GM18502 (cell line): ENCODE measurements around the gene PARD3B.

Experiments
- ATAC-seq: cut with Tn5 transposase; IDR thresholded peaks from one replicate; pipeline ENCODE4 v1.9.1; 2021; ENCODE audit warnings: mild to moderate bottlenecking; ENCODE audit not compliant: unreplicated experiment, poor library complexity

PARD3B gene

DNA sequence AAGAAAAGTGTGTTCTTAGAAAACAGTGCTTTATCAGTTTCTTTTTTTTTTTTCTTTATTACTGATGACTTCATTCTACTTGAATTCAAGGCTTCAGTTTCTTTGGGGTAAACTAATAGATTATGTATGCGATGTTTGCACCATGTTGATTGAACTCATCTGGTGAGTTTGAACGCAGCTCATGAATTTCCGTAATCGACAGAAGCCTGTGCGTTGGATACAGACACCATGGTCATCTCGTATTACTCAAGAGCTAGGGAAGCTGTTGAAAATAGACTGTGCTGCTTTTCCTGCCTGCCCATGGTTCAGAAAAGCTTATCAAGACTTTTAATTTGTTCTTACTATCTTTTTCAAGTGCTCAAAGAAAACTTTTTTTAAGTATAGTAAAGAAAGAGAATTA is 951.5 kb downstream of the PARD3B start:
- no peak for ATAC-seq

DNA sequence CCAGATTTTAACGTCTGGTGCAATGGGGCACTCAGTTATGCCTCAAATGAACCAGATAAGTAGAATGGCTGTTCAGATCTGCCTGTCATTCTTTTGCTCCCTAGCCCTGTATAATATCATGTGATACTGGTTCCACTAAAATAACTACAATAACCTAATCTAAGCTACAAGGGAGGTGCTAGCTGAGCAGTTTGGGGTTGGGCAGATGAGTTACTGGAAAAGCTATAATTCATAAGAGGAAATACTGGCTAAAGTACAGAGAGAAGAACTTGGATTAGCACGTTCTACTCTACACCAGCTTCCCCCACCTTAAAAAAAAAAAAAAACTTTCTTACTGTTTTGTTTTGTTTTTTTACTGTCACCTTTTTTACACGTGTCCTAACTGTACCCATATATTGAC is 953.7 kb downstream of the PARD3B start:
- no peak for ATAC-seq

DNA sequence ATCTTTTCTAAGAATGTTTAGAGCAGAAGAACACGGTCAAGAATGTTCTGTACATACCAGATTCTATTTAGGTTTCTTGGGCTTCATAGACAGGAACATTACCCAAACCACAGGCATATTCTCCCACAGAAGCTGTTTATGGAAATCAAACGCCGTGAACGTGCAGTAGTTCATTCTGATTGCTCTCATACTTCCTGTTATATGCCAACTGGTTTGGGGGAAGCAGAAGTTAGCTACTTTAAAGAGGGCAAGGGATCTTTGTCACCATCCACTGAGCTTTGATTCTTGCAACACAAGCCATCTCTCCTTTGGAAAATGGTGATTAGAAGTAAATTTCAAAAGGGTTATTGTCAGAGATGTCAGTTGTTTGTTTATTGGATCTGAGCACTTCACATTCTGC is 954.8 kb downstream of the PARD3B start:
- no peak for ATAC-seq

DNA sequence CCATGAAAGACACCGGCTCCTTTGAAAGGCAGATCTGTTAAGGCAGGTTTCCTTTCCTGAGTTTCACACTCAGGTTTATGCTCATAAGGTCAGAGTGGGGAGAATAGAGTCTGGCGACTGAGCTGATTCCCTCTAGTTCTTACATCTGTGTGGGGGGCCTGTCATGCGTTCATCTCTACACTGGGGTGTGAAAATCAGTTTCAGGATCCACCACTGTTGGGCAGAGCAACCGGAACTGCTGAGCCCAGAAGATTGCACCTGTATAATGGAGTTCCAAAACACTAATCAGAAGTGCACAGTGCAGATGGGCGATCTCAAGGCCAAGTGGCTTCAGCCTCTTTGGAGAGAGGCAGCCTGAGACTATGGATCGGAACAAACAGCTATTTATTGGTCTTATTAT is 955.7 kb downstream of the PARD3B start:
- ATAC-seq: no peak

DNA sequence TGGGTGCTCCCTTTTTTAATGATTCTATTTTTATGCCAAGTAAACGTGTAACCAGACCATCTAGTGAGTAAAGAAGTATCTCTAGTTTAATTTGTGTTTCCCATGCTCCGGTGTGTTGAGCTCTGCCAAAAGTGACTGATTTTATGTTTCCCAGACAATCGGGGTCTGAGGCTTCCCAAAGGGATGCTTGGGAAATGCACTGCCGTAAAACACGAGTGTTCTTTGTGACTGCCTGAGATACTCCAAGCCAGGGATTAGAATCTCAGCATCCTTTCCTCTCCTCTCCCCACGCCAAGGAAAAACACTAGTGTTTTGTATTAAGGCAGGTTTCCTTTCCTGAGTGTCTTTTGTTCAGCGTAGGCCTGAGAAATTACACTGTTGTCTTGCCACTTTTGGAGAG is 956.6 kb downstream of the PARD3B start:
- ATAC-seq: no peak

DNA sequence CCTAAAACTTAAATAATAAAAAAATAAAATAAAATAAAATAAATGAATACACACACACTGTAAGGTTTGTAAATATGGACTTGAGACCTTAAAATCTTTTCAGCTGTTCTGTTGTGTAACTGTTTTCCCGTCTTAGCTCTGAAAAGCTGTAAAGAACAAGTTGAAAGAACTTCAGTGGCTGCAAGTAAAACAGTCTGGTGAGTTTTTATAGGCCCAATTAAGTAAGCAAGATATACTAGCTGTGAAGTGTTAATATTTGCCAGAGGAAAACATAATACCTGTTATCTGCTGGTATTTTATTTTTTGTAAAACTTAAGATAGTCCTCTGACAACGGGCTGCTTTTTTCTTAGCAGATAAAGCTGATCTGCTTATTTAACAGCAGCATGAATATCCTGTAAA is 960.1 kb downstream of the PARD3B start:
- ATAC-seq: no peak

DNA sequence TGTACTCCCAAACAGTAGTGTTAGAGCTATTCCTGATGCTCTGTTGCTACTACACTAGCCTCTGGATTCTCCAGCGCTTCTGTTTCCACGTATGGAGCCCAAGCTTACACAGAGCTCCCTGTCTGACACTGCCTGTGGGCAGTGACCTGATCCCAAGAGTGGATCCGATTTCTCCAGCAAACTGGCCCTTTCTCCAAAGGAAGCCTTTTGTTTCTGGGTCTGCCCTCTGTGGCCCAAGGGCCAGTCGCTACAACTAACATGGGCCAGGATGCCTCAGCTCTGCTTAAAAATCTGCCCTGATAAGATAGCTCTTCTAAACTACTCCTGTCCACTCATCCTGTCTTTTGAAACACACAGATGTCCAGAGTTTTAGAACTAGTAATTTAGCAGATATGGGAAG is 964.4 kb downstream of the PARD3B start:
- no peak for ATAC-seq

DNA sequence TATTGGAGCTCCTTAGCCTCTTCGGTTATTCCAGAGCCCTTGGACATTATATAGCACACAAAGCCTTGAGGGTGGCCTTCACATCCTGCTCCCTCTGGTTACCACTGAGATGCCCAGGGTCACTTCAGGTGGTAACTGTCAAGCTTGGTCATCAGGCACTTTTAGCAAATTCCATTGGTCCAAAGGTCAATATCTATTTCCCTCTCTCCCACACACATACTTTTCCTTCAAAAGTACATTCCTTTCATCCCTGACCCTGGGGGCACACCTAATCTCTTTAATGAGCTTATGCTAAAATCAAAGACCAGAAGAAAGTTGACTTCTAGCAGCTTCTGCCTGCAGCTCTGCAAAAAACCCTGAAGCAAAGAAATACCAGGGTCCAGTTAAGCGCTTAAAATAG is 965.1 kb downstream of the PARD3B start:
- no peak for ATAC-seq

DNA sequence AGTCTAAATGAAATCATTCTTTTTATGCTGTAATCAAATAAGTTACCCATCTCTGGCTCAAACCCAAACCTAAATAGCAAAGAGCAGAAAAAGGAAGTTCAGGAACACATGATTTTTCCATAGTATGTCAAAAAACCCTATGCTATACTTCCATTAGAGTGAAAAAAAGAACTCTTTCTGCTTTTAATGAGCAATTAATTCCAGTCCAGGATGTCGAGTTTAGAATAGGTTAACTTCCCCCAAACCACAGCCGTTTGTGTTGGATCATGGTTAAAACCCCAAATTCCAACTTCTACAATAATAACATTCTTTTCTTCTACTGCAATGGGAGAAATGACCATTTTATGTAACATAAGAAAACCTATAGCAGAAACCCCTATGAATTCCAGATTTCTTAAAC is 965.9 kb downstream of the PARD3B start:
- no peak for ATAC-seq

DNA sequence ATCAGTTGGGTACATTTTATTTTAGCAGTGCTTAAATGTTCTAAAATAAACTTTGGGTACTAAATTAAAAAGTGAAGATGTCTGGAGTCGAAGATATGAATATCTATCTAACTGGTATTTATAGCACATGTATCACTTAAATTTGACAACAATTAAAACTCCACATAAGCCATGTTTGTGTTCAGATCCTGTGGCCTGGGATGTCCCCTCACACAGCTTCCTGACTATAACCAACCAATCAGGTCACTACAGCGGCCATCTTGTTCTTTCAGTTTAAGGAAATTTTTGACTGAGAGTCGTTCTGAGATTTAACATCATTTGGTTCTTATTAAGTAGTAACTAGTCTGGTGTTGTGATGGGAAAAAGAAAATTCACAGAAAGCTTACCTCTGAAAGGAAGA is 966.4 kb downstream of the PARD3B start:
- no peak for ATAC-seq

DNA sequence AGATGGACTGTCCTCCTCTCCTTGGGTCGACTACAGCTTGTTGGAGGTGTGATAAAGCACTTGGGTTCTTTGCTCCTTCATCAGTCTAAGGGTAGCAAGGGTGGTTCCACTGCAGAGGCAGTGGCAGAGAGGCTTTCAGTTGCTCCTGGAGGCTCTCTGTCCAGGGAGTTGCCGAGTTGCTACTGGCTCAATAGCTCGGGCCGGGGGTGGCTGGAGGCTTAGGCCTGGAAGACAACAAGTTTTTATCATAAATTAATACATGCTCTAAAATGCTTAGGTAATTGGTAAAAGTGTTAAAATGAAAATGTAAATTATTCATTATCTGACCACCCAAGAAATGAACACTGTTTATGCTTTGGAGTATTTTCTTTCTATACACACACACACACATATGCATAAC is 975.0 kb downstream of the PARD3B start:
- no peak for ATAC-seq

DNA sequence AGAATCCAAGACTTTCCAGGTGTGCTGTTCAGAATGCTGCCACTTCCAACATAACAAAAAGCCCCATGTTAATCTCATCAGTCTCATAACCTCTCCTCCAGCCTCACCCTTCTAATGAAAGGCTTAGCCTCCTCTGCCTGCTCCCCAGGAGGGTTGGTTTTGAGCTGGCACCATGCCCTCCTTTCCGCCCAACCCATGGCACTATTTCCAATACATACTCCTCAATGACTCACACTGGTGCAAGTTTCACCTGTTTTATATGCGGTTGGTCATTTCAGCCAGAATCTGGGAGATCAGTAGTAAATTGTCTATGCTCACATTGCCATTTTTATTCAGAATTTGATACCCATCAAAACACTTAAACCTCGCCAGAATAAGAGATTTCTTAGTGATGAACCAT is 979.4 kb downstream of the PARD3B start:
- no peak for ATAC-seq

DNA sequence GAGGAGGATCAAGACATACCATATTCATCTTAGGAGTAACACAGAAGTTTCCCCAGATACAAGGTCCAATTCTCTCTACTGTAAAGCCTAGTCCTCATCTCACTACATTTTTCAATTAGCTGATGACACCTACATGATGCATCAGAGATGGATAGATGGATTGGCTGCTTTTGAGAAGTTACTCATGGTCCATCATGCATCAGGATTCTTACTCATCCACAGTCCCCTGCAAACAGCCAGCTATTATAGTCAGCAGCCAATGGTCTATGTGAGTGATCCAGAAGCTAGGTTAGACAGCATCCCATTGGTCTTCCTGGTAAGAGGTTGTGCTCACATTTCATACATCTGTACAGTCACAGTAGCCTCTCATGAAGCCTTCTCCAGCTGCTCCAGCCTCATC is 982.5 kb downstream of the PARD3B start:
- no peak for ATAC-seq

DNA sequence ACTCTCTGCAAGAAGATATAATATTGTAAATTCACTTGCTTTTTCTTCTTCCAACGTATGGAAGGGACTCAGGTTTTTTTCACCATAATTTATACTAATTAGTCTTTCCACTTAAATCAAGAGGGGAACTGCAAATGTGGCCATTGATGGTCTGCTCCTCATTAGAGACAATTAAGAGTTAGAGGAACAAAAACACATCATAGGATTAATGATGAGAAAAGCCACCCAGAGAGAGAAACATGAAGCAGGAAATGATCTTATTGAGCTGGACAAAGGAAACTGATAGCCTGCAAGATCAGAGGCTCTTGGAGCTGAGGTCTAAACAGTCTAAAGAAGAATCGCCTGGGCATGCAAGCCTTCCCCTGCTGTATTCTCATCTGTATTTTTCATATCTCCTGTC is 985.8 kb downstream of the PARD3B start:
- no peak for ATAC-seq

DNA sequence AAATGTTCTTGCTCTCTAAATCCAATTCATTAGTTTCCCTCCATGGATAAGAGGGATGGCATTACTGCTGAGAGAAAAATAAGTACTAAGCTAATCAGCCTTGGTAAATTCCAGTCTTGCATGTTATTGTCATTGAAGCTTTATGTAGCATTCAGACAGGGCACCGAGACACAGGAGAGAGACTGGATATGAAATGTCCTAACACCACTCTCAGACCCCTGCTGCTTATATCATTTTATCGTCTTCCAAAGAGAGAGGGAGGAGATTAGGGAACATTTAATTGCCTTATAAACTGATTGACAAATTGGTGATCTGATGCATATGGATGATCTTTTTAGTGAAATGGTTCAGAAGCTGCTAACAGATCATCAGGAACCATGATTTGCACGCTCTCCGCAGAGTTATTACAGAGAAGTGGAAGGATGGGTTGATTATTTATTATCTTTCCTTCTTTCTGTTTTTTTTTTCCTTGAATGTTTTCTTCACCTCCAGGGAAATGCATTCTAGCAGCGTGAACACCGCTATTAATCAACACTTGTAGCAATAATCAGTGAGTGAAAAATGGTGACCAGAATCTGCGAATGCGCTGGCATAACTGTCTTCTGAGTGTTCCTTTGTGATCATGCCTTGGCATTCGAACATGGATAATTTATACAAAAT is 986.3 kb downstream of the PARD3B start:
- ATAC-seq: no peak

DNA sequence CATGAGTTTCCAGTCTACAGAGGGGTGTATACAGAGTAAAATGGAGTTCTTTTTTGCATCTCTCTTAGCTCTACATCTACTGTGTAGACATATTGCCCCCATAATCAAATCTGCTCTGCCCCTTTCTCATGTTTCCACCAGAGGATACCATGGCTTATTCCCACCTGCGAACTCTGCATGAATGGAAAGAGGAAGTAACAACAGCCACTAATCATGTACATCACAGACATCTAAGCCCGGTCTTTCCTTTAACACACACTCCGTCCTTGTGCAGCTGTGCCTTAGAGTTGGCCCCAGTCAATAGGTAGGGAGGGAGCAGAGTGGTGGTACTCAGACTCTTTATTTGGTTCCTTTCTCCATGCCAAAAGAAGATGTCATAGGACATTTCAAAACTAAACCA is 989.7 kb downstream of the PARD3B start:
- ATAC-seq: no peak

DNA sequence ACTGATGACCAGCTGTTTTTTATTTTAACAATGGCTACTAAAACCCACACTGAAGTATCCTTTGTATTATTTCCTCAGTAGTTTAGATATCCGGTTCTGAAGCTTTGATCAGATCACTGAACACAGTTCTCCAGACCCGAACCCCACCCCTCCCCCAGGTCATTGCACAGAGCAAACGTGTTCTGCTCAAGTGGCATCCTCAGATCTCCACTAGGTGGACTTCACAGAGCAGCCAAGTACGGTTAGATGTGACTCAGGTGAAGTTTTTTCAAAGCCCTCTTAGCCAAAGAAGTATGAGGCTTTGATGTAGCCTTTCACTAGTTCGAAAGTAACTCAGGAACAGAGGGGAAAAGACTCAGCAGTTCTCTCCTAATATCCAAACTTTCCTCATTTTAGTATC is 994.3 kb downstream of the PARD3B start:
- ATAC-seq: no peak

DNA sequence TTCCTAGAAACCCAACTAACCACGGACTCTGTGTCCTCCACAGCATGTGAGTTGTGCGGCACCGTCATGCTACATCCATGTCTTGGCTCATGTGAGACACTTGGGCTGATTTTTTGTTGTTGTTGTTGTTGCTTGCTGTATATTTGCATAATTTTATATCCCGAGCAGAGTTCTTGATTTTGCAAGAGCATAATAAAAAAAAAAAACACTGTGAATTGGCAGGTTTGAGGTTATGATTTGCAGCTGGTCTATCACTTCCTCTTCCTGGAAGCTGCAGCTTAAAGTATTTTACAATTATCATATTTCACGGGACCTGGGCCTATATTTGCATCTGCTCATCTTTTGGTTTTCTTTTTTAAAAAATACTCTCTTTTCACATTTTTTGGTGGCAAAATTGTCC is 994.8 kb downstream of the PARD3B start:
- no peak for ATAC-seq

DNA sequence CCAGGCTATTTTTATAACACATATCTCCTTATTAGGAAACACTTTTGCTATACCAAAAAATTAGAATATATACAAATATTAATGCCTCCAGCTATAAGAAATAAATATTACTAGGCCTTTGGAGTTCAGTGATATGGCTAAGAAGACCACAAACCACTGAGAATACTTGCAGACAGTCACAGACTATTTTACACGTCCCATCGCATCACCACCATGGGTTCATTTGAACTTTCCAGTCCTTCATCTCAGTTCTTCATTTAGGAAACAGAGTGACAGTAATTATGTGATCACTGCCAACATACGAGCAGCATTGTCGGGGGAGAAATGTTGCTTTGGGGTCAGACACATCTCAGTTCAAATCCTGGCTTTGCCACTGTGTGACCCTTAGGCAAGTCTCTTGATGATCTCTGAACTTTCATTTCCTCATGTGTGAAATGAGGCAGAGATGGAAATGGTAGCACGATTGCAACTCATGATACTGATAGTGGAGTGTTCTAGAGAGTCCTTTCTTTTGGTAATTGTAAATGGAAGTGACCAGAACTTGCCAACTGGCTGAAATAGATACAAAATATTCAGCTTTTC is 998.1 kb downstream of the PARD3B start:
- ATAC-seq: peak; percentile 55

DNA sequence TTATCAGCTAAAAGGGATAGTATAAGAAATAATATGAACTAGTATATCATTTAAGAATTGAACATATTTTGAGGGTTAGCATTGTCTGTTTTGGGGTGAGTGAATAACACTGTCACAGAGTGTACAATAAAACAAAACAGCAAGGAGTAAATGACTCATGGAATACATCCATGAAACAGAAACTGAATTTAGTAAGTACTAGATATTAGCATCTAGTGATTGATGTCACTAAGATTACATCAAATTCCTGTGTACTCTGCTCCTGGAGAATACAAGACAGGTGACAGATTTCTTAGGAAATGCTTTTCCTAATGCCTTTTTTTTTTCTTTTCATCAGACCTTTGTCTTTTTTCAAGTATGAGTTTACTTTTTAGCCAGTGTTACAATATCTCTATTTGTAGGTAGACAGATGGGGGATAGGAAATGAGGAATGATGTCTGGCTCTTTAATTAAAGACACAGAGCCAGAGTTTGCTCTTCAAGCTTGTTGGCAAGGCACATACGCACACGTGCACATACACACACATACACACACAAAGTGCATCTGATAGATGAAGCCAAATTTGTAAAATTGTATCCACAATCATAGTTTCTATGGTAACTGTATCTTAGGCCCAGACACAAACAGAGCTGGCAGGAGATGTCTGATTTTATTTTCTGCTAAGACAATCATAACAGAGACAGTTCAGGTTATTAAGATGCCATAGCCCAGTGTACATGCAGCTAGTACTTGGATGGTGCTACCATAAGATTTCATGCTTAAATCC is 998.8 kb downstream of the PARD3B start:
- ATAC-seq: no peak

DNA sequence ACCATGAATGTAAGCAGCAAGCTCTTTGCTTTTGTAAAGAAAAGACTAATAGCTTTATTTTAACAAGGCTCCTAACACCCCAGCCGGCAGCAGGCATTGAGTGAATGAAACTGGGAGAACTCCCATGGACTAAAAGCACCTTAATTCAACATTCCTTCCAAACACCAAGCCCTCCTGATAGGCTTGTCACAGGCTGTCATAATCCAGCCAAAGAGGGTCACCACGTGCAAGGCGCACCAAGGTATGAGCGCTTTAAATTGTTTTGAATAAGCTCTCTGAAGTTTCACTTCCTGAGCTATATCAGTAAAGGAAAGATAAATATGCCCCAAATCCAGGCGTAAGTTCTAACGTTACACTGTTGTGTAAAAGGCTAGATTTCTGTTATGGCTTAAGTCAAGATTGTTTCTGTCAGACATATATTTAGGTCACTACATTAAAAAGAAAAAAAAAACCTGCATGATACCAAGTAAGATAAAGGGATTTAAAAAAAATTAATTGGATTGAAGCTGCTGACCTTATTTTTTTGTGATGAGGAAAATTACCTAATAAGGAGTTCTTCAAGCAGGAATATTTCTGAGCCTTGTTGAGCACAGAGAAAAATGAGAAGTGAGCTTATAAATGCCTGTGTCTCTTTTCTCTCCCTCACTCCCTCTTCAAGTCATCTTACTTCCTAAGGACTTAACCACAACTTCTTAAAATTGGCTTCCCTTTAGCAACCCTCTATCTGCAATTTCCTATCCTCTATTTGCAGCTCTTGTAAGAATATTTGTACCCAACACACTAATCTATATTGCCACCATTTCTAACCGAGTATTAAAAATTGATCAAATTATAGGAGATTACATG is 1000.9 kb downstream of the PARD3B start:
- ATAC-seq: no peak
